CD4-positive, alpha-beta T cell treated with Interleukin-15 for 1 hour (primary cell): ENCODE results near the gene PDGFC.
A peak's percentile ranks its signal among the peaks of the same experiment; 100 is the strongest.

ENCODE experiments used
- DNase-seq: peaks from one replicate; pipeline ENCODE4 v3.0.0-alpha.2; 2020

The PDGFC gene, protein sequence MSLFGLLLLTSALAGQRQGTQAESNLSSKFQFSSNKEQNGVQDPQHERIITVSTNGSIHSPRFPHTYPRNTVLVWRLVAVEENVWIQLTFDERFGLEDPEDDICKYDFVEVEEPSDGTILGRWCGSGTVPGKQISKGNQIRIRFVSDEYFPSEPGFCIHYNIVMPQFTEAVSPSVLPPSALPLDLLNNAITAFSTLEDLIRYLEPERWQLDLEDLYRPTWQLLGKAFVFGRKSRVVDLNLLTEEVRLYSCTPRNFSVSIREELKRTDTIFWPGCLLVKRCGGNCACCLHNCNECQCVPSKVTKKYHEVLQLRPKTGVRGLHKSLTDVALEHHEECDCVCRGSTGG

DNA sequence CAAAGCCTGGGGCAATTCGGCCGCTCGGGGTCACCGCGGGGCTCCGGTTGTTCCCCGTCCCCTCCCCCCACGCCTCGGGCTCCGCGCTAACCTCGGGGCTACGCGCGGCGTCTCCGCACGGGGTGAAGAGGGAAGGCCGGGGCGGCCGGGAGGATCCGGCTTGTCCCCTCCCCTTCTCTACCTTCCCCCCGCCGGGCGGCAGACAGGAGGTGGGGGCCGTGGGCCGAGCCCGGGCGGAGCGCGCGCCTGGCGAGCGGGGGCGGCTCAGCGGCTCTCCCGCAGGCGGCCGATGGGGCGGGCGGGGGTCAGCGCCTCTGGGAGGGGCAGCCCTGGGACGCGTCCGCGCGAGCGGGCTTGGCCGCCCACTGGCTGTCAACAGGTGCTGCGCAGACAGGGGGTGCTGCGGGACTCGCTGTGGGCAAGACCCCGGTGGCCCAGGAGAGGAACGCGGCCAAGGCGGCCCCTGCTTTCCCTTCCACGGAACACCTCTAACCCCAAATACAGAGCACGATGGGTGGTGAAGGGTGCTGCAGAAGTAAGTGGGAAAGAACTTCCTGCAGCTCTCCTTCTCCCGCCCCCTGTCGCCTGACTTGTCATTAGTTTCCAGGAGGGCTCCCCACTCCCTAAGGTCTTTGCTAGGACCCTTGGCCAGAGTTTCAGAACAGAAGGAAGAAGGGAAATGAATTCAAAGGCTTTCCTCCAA lies at the start of gene PDGFC:
PDGFC (minus strand) TSS at position 124 of the 703 bp plus-strand sequence. CDS start 896 bp downstream, outside the sequence.
- DNase-seq = peak; percentile 38

DNA sequence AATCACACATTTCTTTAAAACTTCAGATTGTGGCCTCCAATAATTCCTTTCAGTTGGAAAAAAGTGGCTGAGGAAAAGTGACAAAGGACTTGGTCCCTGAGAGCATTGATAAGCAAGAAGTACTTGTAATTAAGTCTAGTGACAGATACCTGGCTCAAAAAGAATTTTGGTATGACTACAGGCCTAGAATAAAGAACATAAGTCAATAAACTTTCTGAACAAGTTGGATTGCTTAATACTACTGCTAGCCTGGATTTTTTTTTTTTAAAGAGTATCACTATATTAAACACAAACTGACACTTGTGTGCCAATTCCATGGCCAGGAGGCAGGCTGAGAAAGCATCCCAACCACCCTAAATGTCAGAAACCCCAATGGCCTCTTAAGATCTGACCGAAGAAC lies 49.3 kb upstream of the PDGFC start:
- no peak for DNase-seq

DNA sequence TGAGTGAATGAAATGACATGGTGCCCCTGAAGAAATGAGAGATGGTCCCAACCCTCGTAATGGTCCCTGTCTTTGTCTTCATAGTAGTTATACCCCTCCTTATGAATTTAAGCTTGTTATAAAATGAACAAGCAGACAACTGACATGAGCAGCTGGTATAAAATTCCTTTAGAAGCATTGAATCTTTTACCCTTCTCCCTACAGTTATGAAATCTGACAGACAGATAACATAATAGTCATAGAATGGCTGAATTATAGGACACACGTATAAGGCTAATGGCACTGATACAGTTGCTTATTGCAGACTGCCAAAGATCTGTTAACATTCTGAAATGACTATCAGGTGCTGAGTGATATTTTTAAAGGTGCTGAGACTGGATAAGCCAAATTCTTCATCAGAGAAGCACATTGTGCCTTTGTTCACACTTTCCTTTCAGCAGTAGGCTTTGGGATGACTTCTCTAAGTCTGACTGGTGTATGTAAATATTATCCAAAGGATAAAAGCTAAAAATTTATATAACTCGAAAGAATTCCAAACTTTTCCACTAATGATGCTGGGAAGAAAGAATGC lies 47.4 kb upstream of the PDGFC start:
- no peak for DNase-seq

DNA sequence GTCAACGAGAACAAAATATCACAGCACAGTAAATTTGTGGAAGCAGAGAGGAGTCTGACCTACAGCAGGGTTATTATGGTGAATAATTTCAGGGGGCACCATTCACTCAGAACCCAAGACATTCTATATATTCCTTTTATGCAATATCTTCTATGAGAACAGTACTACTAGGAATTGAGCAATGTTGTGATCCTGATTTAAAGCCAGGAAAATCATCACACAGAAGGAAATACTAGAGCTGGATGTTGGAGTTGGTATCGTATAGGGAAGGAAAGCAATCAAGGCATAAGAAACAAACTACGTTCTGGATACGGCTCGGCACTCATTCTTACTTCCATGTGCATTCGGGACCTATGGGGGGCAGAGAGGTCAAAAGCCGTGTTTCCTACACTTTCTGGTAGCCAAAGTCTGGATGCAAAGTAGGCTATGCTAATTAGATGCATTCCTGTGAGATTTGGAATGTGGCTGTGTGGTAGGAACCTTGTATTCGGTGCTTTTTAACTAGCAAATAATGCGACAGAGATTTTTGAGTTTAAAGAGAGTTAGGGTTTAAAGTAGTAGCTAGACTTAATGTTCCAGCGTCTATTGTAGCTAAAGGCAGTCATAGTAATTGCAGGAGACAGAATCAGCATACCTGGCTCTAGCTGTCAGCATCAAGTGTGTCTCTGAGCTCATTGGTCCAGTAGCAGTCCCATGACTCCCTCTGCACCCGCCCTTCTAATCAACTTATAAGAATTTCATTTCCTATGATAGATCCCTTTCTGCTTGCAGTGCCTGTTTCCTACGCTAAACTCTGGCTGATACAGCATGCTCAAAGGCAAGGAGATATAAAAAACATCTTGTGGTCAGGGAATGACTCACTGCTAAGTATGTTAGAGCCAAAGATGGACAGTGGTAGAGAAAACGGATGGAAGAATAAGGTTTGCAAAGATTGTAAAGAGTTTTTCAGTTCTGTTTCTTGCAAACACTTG lies 43.3 kb upstream of the PDGFC start:
- no peak for DNase-seq

DNA sequence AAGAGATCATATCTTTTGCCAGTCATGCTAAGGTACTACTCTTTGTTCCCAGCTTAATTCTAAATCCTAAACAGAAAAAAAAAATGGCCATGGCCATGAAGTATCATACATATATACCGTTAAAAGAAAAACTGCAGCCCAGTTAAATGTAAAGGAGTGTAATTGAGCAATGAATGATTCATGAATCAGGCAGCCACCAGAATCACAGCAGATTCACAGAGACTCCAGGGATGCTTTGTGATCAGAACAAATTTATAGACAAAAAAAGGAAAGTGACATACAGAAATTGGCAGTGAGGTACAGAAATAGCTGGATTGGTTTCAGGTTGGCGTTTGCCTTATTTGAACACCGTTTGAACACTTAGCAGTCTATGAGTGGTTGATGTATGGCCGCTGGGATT lies 42.1 kb upstream of the PDGFC start:
- DNase-seq = no peak

DNA sequence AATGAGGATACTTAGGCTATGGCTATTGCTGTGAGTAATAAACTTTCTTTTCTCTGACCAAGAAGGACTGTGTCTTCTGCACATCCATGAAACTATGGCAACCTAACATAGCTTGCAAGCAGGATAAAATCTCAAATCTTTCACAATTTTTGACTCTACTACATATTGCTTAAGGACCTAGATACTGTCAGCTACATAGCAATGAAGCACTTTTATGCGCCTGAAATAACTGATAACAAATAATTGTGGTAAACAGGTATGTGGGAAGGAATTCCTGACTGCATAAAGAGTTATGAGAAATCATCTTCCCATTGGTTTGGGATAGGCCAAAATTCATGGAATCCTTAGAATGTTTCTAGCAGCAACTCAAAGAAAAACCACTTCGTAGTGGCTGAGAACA lies 41.2 kb upstream of the PDGFC start:
- no peak for DNase-seq

DNA sequence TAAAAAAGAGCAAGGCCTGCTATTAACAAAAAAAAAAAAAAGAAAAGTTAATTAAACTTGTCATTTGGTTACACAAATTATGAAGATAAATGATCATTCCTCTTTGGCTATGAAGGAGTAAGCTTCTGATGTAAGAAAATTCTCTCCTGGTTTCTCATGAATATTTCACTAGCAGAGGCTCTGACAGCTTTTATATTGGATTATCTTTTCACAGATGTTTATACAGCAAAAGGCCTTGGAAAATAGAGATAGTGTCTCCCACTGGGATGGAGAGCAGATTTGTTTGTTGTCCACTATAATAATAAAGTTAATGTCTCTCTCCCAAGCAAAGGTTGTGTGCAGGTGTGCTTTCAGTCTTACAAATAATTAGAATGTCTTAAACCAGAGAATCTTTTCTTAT lies 40.7 kb upstream of the PDGFC start:
- DNase-seq = no peak

DNA sequence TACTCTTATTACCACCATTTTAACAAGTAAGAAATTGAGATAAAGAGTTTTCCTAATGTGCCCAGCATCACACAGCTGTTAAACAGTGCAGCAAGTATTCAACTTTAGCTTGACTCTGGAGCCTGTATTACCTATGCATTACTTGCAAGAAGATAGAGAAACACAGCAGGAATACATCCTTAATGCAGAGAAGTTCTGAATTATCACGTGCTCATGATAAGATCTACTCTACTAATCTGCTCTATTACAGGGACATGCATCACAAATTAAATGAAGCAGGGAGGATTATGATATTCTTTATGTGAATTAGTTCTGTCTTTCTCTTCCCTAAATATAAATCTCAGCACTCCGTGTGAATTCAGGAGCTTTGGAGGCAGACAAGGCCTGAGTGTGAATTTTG lies 39.0 kb upstream of the PDGFC start:
- DNase-seq = no peak

DNA sequence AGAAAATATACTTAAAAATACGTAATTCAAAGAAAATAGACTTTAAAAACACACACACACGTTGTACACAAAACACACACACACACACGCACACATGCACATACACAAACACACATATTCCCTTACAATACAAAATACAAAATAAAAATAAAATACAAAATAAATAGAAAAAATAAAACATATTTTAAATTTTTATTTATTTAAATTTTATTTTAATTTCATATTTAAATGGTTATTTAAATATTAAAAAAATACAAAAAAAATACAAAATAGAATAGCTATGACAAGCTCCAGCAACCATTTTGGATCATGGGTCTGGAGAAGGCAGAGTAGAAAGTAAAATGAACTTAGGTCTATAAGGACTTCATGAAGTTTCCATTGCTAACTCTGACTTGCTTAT lies 34.2 kb upstream of the PDGFC start:
- DNase-seq = no peak

DNA sequence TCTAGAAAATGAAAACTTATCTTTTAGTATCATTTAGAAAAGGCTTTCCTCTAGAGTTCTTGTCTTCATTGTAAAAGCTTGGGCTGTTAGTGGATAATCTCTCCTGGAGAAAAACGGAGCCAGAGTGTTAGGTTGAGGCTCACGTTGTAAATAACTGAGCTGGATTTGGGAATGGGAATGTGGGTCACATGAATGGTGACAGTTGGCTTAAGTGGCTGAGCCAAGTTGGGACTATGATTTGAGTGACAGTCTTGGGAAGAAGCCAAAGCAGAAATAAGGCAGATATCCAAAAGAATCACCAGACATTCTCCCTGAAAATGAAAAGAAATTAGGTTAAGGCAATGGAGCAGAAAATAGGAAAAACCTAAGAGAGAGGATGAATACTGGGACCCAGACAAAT lies 33.6 kb upstream of the PDGFC start:
- DNase-seq = no peak

DNA sequence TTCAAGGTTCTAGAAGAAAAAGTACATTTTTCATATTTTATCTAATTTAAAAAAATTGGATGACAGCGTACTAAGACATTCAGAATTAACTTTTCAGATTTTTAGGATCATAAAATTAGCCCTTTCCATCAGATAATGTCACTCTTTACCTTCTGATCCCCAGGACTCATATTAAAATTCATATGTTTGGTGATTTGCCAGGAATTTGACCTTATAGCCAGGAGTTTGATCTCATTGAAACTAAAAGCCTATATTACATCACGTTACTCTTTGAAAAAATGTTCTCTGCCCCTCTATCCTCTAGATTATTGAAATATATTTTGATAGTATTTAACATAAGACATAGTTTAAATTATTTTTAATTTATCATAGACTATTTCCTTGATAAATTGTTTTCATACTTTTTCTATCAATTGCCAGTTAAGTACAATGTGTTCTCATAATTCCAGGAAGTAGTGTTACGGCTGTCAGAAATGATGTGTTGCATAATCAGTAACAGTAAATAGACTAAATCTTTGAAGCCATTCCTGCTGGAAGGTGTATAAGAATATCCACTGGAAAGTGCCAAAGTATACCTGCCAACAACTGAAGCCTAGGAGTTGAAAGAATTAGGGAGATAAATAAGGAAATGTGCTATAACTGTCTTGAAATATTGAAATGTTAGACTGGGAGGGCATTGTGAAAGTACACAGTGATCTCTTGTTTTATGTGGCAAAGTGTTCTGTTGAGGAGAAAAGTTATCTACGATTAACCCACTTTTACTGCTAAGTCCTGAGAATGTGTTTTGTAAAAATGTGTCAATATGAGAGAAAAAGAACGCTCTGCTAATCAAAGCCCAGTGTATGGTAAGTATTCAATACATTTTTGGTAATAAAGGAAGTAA lies 32.9 kb upstream of the PDGFC start:
- no peak for DNase-seq

DNA sequence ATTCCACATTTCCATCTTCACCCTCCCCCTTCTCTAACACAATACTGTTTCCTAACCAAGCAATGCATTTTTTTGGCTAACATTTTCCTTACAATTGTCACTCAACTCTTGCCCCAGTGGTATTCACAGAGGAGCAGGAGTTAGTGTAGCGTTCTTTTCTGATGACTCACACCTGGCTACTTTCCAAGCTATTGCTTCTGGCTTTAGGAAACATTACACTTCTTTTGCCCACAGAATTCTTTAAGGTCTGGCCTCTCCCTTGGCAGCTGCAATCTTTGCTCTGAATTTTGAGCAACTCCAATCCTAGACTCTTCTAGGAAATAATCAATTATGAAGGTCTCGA lies 27.5 kb upstream of the PDGFC start:
- DNase-seq = no peak

DNA sequence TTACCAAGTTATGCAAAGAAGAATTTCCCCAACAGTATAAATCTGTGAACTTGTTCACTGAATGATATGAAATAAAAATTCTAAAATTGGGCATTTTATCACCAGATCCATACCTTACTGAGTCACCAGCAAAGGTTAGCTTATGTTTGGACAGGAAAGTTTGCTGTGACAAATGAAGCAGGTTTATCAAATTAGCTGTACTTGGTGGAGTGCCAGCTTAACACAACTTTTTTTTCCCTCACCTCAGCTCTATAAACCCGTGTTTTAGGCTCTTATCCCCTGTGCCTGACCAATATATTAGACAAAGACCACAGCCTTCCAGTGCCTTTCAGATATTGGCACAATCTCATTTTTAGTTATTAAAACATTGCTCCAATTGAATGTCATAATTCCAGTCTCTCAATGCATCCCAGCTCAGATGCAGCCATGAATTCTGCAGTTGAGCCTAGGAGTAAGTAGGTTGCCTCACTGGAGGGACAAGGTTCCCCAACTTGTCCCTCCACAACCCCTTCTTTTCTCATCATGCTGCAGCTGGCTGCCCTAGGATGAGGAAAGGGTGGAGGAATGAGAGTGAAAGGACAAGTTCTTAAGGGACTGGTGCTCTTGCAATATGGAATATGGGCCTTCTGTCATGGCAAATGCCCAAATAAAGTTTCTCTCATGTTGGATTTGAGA lies 27.0 kb upstream of the PDGFC start:
- DNase-seq = no peak

DNA sequence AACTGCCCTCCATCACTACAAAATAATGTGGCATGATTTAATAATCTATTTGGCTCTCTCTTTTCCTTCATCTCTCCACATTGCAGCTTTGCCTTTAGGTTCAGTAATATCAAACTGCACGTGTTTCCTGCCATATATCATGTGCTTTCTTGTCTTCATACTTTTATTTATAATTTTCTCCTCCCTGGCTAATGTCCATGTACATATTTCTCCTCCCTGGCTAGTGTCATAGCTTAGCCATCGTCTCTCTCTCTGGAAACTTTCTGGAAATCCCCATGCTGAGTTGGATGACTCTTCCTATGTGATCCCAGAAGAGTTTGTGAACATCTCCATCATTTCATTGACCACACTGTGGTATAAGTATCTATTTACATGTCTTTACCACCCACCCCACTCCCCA lies 21.3 kb upstream of the PDGFC start:
- no peak for DNase-seq

DNA sequence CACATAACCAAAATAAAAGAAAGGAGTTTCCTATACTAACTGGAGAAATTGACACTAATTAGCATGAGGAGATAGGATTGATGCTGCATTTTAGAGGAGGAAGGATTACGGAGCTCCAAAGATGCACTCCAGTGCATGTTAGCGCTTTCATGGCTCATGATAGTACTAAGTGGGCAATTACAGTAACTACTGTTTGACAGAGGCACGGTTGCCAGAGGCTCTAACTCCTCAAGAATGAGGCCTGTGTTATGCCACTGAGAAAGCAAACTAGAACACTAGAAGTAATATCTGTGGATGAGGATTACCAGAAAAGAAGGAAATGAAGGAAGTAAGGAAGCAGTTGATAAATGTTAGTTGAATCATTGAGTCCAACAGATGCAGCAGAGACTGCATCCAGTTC lies 19.6 kb upstream of the PDGFC start:
- DNase-seq = no peak

DNA sequence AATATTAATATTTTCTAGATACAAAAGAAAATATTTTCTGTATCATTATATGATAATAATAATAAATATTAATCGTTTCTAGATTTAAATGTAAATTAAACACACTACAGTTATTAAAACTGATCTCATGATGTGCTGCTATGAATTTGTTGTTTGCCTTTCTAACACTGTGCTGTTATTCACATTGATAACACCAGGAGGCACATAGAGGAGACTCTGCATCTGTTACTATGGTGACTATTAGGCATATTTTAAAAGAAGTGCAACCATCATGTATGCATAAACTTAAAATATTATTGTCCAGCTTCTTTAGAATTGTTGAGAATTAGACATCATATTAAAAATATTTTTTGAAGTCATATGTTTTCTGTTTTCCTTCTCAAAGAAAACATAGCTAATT lies 11.8 kb upstream of the PDGFC start:
- DNase-seq = no peak

DNA sequence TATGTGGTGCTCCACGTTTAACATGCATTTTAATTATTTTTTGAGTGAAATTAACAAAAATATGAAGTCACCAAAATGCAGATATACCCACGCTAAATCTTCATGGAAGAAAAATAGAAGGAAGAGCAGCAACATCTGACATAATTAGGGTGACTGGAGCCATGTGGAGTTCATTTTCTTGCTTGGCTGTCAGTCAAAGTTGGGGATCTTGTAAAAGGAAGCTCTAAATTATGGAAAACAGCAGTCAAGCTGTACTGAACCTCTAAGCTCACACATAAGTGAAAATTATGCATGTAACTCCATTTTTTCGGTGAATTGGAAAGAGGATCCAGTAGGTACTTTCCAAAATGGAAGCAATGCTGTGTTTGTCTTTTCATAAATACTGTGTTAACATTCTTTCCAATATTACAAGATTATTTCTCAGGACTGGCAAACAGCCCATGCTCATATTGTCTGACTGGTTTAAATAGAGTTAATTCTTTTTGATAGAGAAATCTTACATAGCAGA lies 9.7 kb upstream of the PDGFC start:
- DNase-seq = no peak

DNA sequence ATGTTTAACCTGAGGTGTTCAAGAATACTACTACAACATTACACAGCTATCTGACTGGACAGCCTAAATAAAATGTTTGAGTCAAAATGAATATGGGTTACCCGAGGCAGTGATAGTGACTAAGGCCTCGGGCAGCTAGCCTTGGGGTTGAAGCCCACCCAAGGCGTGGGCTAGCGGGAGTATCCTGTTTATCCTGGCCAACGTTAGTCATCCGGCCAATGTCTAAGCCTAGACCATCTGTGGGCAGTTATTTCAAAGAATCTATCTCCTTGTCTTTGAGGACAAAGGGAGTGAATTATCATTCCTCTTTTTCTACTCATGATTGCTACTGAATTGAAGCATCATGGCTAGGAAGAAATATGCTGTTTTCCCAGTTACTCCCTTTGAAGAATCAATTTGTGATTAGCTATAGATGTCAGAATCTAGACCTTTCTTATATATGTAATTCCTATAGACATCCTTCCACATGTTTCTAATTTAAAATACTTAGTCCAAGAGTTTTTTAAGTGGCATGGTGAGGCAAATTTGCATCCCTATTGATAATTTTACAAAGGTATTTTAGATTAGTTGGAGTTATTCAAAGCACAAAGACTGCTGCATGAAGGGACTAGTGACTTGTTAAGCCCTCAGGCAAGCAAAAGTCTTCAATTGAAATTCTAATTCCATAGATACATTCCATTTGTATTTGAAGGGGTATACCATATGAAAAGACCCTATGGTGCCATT lies 6.0 kb upstream of the PDGFC start:
- no peak for DNase-seq

DNA sequence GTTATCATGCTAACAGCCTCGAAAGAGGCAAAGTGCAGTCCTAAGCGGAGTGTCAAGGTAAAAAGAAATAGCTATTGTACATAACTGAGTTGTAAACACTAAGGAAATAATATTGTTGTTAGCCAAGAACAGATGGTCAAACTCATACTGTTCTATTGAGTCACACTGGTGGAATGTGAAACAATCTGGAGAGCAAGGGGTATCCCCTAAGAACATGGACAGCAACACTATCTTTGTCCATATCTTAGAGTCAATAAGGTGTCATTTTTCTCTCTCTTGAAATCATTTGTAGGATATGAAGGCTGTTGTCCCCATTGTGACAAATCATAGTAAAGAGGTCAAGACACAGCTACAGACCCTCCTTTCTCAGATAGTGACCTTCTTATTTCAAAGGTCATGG lies 4.5 kb upstream of the PDGFC start:
- DNase-seq = no peak

DNA sequence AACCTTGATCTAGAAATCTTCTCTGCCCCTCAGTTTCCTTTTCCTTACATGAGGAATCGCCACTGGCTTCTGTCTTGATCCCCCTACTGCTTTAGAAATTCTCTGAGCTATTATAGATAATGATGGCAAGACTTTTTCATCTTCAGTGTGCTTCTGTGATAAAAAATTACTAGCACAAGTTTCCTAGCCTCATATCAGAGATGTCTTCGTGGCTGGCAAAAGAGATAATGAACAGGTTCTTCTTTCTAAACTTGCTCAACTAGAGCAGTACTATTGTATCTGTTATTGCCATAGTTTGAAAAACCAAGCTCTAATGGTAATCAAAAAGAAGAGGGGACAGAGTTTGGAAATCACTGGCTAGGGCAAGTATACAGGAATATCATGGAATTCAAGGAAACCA lies 4.1 kb upstream of the PDGFC start:
- no peak for DNase-seq

DNA sequence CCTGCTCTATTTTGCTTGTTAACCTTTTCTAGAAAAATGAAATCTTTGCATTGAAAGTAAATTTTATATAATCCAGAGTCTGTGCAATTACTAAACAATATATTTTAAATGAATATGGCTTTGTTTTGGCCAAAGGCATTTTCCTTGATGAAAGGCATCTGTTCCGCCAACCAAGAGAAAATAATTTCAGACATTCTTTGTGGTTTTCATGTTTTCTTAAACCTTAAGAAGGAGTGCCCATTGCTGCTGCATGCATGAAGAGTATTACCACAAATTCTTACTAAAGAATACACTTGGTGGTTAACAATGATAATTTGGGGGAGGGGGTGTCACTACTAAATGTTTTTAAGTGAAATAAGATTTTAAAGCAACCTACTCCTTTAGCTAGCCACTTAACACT lies 2.7 kb upstream of the PDGFC start:
- no peak for DNase-seq
